Duodenal mucosa (tissue), 2 donors: ENCODE results near the gene INTS11.
A peak's percentile ranks its signal among the peaks of the same experiment; 100 is the strongest.

Experiments used
- H3K27ac ChIP-seq: one replicate; pipeline ENCODE4 v1.7.0; 2013; ENCODE audit warnings: low read depth, low read length
- H3K27me3 ChIP-seq, 2 donors: one replicate each; pipeline ENCODE4 v1.7.0; 2013; ENCODE audit warnings: low read length in 2 of 2, control low read depth in 1 of 2; ENCODE audit not compliant: insufficient read depth in 2 of 2, control insufficient read depth in 1 of 2
- H3K36me3 ChIP-seq, 2 donors: one replicate each; pipeline ENCODE4 v1.7.0; 2013; ENCODE audit warnings: low read length in 2 of 2, control low read depth in 1 of 2; ENCODE audit not compliant: insufficient read depth in 2 of 2, control insufficient read depth in 1 of 2
- H3K4me1 ChIP-seq, 2 donors: one replicate each; pipeline ENCODE4 v1.7.0; 2013; ENCODE audit warnings: low read length in 2 of 2, control low read depth in 1 of 2; ENCODE audit not compliant: insufficient read depth in 2 of 2, control insufficient read depth in 1 of 2
- H3K4me3 ChIP-seq, 2 donors: one replicate each; pipeline ENCODE4 v1.7.0; 2013; ENCODE audit warnings: low read length in 2 of 2, low read depth in 1 of 2
- H3K9ac ChIP-seq, 2 donors: one replicate each; pipeline ENCODE4 v1.7.0; 2013; ENCODE audit warnings: low read length in 2 of 2, low read depth in 1 of 2
- H3K9me3 ChIP-seq, 2 donors: one replicate each; pipeline ENCODE4 v1.7.0; 2013; ENCODE audit warnings: low read length in 2 of 2, control low read depth in 1 of 2; ENCODE audit not compliant: control insufficient read depth in 1 of 2

Gene INTS11

DNA sequence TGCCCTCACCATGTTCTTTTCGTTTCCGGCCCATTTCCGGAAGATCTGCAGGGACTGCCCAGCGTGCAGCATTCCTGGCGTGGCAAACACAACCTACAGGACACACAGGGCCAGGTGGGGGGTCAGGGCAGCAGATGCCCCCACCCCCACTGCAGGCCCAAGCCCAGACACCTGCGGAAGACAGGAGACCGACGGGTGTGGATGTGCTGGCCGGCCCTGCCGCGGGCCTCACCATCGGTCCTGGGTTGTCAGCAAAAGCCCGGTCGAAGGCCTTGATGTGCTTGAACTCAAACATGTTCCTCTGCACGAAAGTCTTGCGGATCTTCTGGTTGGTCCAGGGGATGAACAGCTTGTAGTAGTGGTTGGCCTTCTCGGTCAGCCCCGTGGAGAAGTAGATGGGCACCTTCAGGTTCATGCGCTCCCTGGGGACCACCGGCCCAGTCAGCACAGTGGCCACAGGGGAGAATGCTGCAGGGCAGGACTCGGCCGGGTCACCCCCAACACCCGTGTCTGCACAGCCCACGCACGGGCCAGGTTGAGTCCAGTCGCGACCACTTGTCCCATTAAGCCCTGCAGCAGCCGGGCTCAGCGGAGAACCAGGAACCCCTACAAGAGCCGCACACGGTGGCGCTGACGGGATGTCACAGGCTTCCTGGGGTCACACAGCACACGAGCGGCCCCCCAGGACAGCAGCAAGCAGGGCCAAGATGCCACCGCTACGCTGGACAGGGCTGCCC is 10.8 kb downstream of the INTS11 start:
- no peaks in the 10 kb centered on the region for H3K27me3 ChIP-seq
- H3K4me1 ChIP-seq: peaks cover 4 to 12% of the 10 kb centered on the region in 2 donors
- no peak overlapping the region for H3K9ac ChIP-seq
- peaks cover 23 to 56% of the 10 kb centered on the region in 2 donors for H3K36me3 ChIP-seq
- no peak overlapping the region for H3K4me3 ChIP-seq
- H3K9me3 ChIP-seq: no peaks in the 10 kb centered on the region
- H3K27ac ChIP-seq: no peak overlapping the region

DNA sequence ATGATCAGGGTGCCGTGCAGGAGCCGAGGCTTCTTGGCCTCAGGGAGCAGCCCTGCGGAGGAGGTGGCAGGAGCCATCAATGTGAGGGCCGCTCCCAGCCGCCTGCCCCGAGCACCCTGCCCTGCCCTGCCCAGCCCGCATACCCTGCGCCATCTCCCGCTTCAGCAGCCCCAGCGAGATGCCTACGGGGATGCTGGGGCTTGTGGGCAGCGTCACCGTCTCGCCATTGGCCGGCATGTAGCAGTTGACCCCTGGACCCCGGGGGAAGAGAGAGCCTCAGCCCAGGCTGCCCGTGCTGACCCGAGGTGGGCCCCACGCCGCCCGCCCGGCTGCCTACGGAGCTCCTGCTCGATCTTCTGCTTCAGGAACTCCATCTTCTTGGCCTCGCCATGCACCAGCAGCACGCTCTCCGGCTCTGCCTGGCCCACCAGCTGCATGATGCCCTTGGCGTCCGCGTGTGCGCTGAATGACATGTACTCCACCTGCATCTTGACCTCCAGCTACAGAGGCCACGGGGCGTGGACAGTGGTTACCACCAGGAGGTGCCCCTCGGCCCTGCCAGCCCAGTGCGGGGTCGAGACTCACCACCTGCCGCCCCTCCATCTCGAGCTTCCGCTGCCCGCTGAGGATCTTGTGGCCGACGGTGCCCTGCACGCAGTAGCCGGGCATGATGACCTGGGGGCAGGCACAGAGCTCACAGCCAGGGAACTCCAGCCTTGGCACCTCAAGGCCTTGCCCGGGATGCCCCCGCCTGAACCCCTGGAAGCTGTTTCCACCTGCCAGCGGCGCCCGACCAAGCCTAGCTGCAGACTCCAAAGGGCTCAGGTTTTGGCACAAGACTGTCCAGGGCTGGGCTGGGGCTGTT is 11.8 kb downstream of the INTS11 start:
- H3K36me3 ChIP-seq: peaks cover 22 to 56% of the 10 kb centered on the region in 2 donors

DNA sequence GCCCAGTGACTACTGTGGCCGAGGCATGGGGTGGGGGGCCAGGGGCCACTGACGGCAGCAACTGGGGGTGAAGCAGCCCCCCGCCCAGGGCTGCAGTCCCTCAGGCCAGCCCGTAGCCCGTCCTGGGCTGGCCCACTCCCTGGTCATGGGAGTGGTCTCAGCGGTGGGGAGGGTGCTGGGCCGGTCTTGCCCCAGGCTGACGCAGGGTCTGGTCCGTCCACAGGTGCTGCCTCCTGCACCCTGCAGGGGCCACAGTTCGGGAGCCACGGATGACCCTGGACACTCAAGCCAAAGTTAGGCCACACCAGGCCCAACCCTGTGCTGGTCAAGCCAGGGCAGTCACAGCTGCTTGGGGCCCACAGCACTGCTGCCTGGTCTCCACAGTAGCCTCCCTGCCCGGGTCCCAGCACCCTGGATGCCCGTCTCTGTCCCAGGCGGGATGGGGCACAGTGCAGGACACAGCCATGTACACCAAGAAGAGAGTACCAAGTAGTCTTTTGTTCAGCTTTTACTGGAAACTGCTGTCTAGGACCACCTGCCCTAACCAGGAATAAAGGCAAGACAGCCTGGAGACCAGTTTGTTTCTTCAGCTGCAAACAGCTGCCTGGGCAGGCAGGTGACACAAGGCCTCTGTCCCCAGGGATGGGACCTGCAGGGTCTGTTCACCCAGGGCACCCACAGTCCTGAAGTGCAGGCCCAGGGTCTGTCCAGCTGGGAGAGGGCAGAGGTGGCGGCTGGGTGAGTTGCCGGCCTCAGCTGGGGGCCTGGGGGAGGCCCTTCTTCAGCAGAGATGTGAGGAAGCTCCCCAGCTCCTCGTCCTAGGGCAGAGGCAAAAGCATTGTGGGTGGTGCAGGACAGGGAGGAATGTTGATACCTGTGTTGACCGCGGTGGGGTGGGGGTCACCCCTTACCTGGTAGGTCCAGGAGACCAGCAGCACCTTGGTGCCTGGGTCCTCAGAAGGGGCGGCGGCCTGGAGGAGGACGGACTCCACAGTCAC is 13.1 kb downstream of the INTS11 start:
- Histone ChIP-seq H3K9ac (no peak overlapping the region), H3K4me3 (no peak overlapping the region), H3K27ac (no peak overlapping the region), H3K4me1 (peaks cover 13 to 18% of the 10 kb centered on the region in 2 donors), H3K36me3 (peaks cover 17 to 52% of the 10 kb centered on the region in 2 donors), H3K27me3 (no peaks in the 10 kb centered on the region), H3K9me3 (no peaks in the 10 kb centered on the region)

More for the DNA sequence above, 11.8 kb downstream of the INTS11 start:
- H3K9ac ChIP-seq: no peak overlapping the region
- H3K4me1 ChIP-seq: peaks cover 4 to 10% of the 10 kb centered on the region in 2 donors
- H3K27ac ChIP-seq: no peak overlapping the region
- no peak overlapping the region for H3K4me3 ChIP-seq
- no peaks in the 10 kb centered on the region for H3K27me3 ChIP-seq
- no peaks in the 10 kb centered on the region for H3K9me3 ChIP-seq

DNA sequence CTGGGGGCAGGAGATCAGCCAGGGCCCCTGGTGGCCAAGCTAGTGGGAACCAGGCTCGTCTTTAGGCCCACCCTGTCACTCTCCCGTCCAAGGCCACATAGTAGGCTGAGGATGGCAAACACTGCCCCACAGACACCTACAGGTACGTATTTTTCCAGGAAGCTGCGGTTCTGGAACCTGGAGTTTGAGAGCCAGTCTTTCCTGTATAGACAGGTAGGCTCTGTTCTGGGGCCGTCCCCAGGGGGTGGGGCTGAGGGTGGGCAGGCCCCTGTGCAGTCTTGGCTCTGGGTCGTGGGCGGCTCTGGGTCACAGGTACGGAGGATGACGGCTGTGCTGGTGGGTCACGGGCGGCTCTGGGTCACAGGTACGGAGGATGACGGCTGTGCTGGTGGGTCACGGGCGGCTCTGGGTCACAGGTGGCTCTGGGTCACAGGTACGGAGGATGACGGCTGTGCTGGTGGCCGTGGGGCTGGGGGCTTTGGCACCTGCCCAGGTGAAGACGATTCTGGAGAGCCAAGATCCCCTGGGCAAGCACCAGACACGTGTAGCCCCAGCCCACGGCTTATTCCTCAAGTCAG is 13.9 kb downstream of the INTS11 start:
- no peaks in the 10 kb centered on the region for H3K9me3 ChIP-seq
- H3K36me3 ChIP-seq: peaks cover 17 to 49% of the 10 kb centered on the region in 2 donors
- H3K9ac ChIP-seq: no peak overlapping the region
- H3K27ac ChIP-seq: no peak overlapping the region
- peaks cover 22 to 24% of the 10 kb centered on the region in 2 donors for H3K4me1 ChIP-seq
- no peaks in the 10 kb centered on the region for H3K27me3 ChIP-seq
- no peak overlapping the region for H3K4me3 ChIP-seq

DNA sequence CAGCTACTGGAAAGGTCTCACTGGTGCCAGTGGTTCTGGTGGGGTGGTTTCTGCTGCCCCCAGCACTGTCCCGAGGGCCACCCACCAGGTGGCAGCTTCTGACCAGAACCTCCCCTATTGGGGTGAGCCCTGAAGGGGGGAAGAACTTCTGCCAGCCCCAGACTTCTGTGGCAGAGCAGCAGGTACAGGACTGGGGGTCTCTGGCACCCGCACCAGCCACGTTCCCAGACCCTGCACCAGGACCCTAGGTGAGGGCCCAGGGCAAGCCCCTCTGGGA is 14.4 kb downstream of the INTS11 start:
- Histone ChIP-seq H3K4me3 (no peak overlapping the region), H3K36me3 (peaks cover 14 to 46% of the 10 kb centered on the region in 2 donors), H3K9me3 (no peaks in the 10 kb centered on the region), H3K4me1 (peaks cover 27 to 30% of the 10 kb centered on the region in 2 donors), H3K27ac (no peak overlapping the region), H3K9ac (no peak overlapping the region), H3K27me3 (no peaks in the 10 kb centered on the region)

DNA sequence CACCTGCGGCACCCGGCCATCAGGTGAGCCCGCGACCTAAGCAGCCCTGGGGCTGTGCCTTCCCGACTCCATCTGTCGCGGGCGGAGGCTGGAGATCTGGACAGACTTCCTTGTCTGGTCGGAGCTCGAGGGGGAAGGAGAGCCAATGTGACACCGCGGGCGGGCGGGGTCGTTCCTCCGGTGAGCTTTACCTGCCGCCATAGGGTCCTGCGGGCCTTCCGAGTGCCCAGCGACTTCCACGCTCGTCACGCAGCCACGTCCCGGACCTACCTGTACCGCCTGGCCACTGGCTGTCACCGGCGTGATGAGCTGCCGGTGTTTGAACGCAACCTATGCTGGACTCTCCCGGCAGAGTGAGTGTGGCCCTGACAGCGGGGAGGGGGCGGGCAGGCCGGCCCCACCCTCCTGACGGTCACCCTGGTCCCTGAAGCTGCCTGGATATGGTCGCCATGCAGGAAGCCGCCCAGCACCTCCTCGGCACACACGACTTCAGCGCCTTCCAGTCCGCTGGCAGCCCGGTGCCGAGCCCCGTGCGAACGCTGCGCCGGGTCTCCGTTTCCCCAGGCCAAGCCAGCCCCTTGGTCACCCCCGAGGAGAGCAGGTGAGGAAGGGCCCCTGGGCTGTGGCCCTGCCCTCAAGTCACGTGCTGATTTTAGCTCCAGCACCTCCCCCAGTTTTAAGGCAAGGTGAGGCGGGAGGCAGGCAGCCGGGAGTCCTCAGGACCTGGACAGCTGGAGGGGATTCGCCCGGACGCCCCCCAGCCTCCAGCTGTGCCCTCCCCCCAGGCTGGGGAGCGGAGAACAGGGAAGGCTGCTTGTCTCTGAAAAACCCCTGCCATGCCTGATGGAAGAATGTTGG is 15.0 kb downstream of the INTS11 start:
- peak overlapping the region; percentile 72 to 74 for H3K4me3 ChIP-seq
- peaks cover 33 to 35% of the 10 kb centered on the region in 2 donors for H3K4me1 ChIP-seq
- peaks cover 8 to 41% of the 10 kb centered on the region in 2 donors for H3K36me3 ChIP-seq
- H3K27me3 ChIP-seq: no peaks in the 10 kb centered on the region
- H3K9ac ChIP-seq: peak overlapping the region; percentile 48 to 54
- H3K9me3 ChIP-seq: no peaks in the 10 kb centered on the region
- no peak overlapping the region for H3K27ac ChIP-seq

DNA sequence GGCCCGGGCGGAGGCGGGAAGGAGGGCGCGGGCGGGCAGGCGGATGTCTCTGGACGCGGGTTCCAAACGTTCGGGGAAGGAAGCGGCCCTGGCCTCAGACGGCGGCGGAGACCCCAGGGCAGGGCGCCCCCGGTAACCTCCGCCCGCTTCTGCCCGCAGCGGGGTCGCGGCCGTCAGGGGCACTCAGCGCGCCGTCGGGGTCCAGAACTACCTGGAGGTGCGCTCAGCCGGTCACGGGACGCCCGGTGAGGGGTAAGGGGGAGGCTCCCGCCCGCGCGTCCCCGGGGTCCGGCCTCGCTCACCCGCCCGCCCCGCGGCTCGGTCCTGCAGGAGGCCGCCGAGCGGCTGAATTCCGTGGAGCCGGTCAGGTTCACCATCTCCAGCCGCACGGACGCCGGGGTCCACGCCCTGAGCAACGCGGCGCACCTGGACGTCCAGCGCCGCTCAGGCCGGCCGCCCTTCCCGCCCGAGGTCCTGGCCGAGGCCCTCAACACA is 15.7 kb downstream of the INTS11 start:
- peak overlapping the region; percentile 72 to 74 for H3K4me3 ChIP-seq
- H3K36me3 ChIP-seq: peaks cover 4 to 34% of the 10 kb centered on the region in 2 donors
- no peaks in the 10 kb centered on the region for H3K27me3 ChIP-seq
- H3K9me3 ChIP-seq: no peaks in the 10 kb centered on the region
- H3K9ac ChIP-seq: peak overlapping the region; percentile 48 to 54
- H3K4me1 ChIP-seq: peaks cover 36 to 38% of the 10 kb centered on the region in 2 donors
- peak overlapping the region; percentile 66 for H3K27ac ChIP-seq

DNA sequence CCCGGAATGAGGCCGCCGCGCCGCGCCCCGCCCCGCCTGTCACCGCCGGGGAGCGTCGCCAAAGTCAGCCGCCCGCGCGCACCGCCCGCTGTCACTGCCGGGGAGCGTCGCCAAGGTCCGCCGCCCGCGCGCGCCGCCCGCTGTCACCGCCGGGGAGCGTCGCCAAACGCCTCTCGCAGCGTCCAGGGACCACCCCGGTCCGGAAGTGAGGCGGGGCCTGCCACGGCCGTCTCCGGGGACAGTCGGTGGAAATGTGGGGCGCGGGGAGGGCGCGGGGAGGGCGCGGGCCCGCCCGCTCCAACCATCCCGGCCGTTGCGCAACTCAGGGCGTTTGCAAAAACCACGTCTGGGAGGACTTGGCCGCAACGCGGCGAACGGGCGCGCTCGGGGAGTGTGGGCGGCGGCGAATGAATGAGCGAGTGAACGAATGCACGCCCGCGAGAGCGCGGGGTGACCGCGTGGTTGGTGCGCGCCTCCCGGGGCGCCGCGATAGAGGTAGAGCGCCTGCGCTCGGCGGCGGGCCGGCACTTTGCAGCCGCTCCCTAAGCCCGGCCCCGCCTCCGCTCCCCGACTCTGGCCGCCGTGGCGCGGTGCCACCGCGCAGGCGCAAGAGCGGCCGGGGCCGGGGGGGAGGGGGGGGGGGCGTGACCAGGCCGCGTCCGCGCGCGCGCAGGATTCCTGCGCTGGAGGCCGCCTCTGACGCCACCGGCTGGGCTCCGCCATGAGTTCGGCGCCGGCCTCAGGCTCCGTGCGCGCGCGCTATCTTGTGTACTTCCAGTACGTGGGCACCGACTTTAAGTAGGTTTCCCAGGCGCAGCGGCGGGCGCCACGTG is 16.3 kb downstream of the INTS11 start, which contains the start of the genes ACAP3 and PUSL1:
ACAP3 (minus strand) TSS at position 8 of the 833 bp plus-strand sequence. CDS start 115 bp downstream, outside the sequence.
PUSL1 (plus strand) TSS at position 675 of the 833 bp plus-strand sequence; CDS start at position 722, 47 bp downstream.
- no peaks in the 10 kb centered on the region for H3K9me3 ChIP-seq
- H3K27me3 ChIP-seq: no peaks in the 10 kb centered on the region
- H3K36me3 ChIP-seq: peaks cover 4 to 27% of the 10 kb centered on the region in 2 donors
- peak within 1 kb of the TSS; percentile 65 to 66 for H3K9ac ChIP-seq
- peak within 1 kb of the TSS; percentile 91 for H3K27ac ChIP-seq
- peak within 1 kb of the TSS; percentile 72 to 74 for H3K4me3 ChIP-seq
- peaks cover 36 to 38% of the 10 kb centered on the region in 2 donors for H3K4me1 ChIP-seq
